HepG2 (cell line): Measurements from ENCODE around the gene DCP1B.

Source experiments
- FUBP1 ChIP-seq: sonication (generic); formaldehyde crosslinking; IDR thresholded peaks from 2 replicates; pipeline ENCODE4 v1.5.1; 2020; ENCODE audit warnings: missing genetic modification reagents, mild to moderate bottlenecking, borderline replicate concordance
- MYC ChIP-seq: sonication (generic); formaldehyde crosslinking; IDR thresholded peaks from 2 replicates; pipeline ENCODE4 v1.9.0; 2021; ENCODE audit warnings: missing genetic modification reagents, borderline replicate concordance
- PHB2 ChIP-seq: fragments of 450-650 bp; IDR thresholded peaks from 2 replicates; pipeline ENCODE4 v1.6.1; 2018; ENCODE audit not compliant: partially characterized antibody
- ZNF44 ChIP-seq: sonication (generic); formaldehyde crosslinking; IDR thresholded peaks from 2 replicates; pipeline ENCODE4 v1.5.1; 2020; ENCODE audit warnings: mild to moderate bottlenecking, missing genetic modification reagents

- TF ChIP-seq PHB2 (no peak), MYC (CRISPR knock-in tag) (no peak), FUBP1 (CRISPR knock-in tag) (no peak), ZNF44 (CRISPR knock-in tag) (no peak)
Measured at GRCh38 chr12:1920971-1921370, 83.3 kb downstream of the DCP1B start.
